ENCODE data around the gene TBCD. TPM values are rescaled to one million over a fixed set of nuclear protein-coding genes. Genes with fewer than 3 reads are reported as not detected.

Gene TBCD
- polyA plus RNA-seq, 1 donor, result 76.4 TPM

- no peak for DNase-seq
These were observed 171.7 kb downstream of the TBCD start for GRCh38 chr17:82923366-82924113.

GRCh38 chr17:82924214-82924613 lies 172.3 kb downstream of the TBCD start:
- no peak for DNase-seq

- DNase-seq, result no peak
These were observed 172.9 kb downstream of the TBCD start for GRCh38 chr17:82924812-82925211.

GRCh38 chr17:82925336-82925735 lies 173.5 kb downstream of the TBCD start:
- no peak for DNase-seq

GRCh38 chr17:82926081-82926480 lies 174.2 kb downstream of the TBCD start:
- no peak for DNase-seq

- no peak for DNase-seq
These were observed 174.9 kb downstream of the TBCD start for GRCh38 chr17:82926716-82927115.

- no peak for DNase-seq
These were observed 175.4 kb downstream of the TBCD start for GRCh38 chr17:82927311-82927660.

GRCh38 chr17:82927661-82928601 lies 176.1 kb downstream of the TBCD start:
- no peak for DNase-seq

- no peak for DNase-seq
These were observed 177.3 kb downstream of the TBCD start for GRCh38 chr17:82929011-82929622.

GRCh38 chr17:82929676-82930042 lies 177.8 kb downstream of the TBCD start:
- no peak for DNase-seq

GRCh38 chr17:82930043-82930923 lies 178.4 kb downstream of the TBCD start:
- no peak for DNase-seq

GRCh38 chr17:82930924-82931698 lies 179.2 kb downstream of the TBCD start:
- no peak for DNase-seq

GRCh38 chr17:82931699-82932517 lies 180.0 kb downstream of the TBCD start:
- no peak for DNase-seq

- no peak for DNase-seq
These were observed 180.8 kb downstream of the TBCD start for GRCh38 chr17:82932518-82933310.

- no peak for DNase-seq
These were observed 182.0 kb downstream of the TBCD start for GRCh38 chr17:82933911-82934310.

- DNase-seq, result no peak
These were observed 184.3 kb downstream of the TBCD start for GRCh38 chr17:82935966-82936767.

- no peak for DNase-seq
These were observed 184.9 kb downstream of the TBCD start for GRCh38 chr17:82936768-82937171.
